Kidney glomerular epithelial cell (primary cell): ENCODE results near the gene HSPA9.
"Not testable (repeated sequence)": the region's sequence is repeated elsewhere in the genome, so short reads cannot be mapped to it uniquely, and the experiment has no call there.

Experiments used
- DNase-seq: peaks from one replicate; lab custom pipeline; 2025; lab: John Stamatoyannopoulos, UW

Gene HSPA9

GRCh38 chr5:138529812-138530211 is 45.4 kb downstream of the HSPA9 start:
- DNase-seq, result no peak

DNA sequence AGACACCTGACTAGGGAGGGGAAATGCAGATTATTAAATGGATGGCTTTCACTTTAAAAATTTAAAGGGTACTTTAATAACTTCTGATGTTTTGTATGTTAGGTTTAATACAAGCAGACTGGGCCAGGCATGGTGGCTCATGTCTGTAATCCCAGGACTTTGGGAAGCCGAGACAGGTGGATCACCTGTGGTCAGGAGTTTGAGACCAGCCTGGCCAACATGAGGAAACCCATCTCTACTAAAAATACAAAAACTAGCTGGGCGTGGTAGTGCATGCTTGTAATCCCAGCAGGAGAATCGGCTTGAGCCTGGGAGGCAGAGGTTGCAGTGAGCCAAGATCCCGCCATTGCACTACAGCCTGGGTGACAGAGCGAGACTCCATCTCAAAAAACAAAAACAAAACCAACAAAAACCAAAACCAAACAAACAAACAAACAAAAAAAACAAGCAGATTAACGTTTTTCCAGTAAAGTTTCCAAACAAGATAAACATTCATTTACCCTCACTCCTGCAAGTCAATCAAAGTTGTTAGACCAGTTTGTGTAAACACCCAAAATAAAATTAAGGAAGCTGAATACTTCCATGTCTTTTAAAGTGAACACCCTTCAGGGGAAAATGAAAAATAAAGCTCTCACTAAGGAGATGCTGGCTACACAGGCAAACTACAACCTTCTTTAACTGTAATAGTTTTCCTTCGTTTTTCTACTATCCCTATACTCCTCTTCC is 46.3 kb downstream of the HSPA9 start:
- no peak for DNase-seq

DNA sequence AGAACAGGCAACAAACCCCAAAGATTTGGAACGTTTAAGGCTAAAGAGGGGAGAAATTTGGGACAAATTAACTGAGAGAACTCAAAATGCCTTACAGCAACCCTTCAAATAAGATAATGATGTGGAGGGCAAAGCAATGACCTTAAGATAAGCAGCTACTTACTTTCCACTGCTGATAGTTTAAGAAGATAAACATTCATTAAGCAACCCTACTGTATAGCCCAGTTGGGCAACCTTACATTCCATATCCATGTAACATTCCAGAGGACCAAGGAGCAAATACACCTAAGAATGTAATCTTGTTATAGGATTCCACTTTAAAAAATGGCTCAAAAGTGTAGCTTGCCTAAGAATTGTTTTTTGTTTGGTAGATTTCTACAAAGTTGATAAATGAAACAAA is 47.0 kb downstream of the HSPA9 start:
- DNase-seq, result no peak

- no peak for DNase-seq
Observed at GRCh38 chr5:138527170-138527569, 48.0 kb downstream of the HSPA9 start.

- DNase-seq, result no peak
Observed at GRCh38 chr5:138523406-138523805, 51.8 kb downstream of the HSPA9 start.

- DNase-seq, result no peak
Observed at GRCh38 chr5:138520971-138521370, 54.2 kb downstream of the HSPA9 start.

- no peak for DNase-seq
Observed at GRCh38 chr5:138517437-138517836, 57.8 kb downstream of the HSPA9 start.

DNA sequence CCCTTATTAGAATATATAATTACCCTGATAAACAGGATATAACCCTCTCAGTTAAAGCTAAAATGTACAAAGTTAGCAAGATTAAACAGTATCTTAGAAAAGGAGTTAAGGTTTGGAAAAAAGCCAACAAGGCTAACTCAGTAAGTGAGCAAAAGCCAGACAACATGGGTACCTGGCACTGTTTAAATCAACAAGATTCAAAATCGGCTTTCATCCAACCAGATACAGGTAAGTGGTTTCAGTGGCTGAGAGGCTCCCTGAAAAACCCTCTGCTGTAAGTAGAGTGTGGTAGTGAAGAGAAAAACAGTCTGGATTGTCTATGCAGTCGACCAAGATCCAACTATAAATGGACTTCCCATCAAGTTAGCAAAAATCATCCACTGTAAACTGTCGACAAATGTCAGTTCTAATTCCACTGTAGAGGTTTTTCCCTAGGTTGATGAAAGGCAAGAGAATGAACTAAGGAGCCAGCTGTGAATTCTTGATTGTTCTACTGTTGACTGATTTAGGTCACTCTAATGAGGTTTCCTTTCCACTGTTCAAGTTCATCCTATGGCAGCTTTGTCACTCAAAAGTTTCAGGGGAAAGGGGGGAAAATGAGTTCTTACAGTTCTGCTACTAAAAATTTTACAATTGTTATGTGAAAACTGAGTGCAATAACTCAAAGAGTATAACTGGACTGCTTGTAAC is 59.5 kb downstream of the HSPA9 start:
- DNase-seq, result no peak

DNA sequence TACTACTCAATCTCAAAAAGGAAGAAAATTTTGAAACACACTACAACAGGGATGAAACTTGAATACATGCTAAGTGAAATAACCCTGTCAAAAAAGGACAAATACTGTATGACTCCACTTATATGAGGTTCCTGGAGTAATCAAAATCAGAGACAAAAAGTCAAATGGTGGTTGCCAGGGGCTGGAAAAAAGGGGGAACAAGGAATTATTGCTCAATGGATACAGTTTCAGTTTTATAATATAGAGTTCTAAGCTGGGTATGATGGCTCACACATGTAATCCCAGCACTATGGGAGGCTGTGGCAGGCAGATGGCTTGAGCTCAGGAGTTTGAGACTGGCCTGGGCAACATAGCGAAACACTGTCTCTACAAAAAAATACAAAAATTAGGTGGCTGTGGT is 61.2 kb downstream of the HSPA9 start:
- DNase-seq, result no peak

DNA sequence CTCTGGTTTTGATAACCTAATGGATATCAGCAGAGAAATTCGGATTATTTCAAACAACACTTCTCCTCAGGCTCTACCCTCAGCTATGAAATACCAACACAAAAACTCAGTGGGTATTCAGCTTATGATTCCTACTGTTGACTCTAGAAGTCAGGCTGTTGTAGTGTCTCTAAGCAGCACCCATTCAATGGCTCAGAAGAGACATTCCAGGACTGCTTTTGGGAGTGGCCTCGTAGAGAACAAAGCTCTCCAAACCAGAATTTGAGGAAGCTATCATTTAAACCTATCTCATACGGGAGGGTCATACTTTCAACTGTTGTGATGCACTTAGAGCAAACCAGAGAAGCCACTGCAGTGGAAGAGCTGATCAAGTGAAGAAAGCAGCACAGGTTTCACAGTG is 66.2 kb downstream of the HSPA9 start:
- no peak for DNase-seq

GRCh38 chr5:138507485-138507884 is 67.7 kb downstream of the HSPA9 start:
- DNase-seq, result not testable (repeated sequence)

- no peak for DNase-seq
Observed at GRCh38 chr5:138506370-138507306, 68.6 kb downstream of the HSPA9 start.

DNA sequence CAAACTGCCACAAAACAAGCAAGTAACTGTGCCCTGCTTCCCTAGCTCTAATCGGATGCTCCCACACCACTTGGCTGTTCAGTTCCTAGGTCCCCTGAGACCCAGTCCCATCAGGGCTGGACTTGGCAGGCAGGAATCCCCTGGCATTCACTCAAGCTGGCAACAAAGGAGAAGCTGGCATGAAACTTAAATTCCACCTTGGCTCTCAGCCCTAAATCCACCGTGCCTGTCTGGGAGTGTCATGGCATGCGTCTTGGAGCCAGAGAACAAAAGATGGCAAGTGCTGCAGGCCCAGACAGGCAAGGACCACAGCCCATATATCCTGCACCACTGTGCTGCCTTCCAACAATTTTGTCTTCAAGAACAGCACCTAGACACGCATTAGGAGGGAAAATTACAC is 70.4 kb downstream of the HSPA9 start:
- no peak for DNase-seq
